Measurements from ENCODE around the gene BPHL.
"Not testable (repeated sequence)": the region's sequence is repeated elsewhere in the genome, so short reads cannot be mapped to it uniquely, and the experiment has no call there.

BPHL gene

DNA sequence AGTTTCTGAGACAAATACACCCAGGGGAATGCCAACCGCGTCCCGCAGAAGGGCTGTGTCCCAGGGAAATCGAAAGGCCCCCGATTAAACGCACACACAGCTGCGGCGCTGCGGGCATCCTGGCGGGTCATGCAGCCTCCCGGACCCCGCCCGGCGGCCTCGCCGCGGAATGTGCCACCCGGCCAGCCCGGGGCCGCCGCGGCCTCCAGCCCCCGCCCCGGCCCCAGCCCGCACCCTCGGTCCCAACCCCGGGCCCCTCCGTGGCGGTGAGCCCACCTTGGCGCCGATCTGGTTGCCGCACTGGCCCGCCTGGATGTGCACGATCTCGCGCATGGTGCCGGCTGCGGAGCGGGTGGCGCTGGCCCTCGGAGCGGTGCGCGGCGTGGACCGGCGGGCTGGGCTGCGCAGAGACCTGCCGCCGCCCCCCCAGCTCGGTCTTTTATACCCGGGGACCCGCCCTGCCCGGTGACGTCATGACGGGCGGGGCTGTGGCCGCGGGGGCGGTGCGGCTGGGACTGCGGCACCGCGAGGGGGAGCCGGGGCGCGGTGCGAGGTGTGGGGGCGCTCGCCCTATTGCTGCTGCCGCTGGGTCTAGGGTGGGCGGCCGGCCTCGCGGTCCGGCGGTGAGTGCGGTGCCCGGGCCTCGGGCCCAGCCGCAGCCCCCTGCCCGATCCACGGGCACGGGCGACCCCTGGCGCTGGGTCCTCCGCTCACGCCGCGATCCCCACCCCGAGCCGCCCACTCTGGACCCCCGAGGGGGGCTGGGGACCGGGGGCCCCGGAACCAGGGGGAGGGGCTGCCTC is 38.8 kb downstream of the BPHL start, which contains the start of gene TUBB2A:
TUBB2A (minus strand) TSS at position 414 of the 803 bp plus-strand sequence; CDS start at position 333, 81 bp downstream.
- no peak for DNase-seq

DNA sequence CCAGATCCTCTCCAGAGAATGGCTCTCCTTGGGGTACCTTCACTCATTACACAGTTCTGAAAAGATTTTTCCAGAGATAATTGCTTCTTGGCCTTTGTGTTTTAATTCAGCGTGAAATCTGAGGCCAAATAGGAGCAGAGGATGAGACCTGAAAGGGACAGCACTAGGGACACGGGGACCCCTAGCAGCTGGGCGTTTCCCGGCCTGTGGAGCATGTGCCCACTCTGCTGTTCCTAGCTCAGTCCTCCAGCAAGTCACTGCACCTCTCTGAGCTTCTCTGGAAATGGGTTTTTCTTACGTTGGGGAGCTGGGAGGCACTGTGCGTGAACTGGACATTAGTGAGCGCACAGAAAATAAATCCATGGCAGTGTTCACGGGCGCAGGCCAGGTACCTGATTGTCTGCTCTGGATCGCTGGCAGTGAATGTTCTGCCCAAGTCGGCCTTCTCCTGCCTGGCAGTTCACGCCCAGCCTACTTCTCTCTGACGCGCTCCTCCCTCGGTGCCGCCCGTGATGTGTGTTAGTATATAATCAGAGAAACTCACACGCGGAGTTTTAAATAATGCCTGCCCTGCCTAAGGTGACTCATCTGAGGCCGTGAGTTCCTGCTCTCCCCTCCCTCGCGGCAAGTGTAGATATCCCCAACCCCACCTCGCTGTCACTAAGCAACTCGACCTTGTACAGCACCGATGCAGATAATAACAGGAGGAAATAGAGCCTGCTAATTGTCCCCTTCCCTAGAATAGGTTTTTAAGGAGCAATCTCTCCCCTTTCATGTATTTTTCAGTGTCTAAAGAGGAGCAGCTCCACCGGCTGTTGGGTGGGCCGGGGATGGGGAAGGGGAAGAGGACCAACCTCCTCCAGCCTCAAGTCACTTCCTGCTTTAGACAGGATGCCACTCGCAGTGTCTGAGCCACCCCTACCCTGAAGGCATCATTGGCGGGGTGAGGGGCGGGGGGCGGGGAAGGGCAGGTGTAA is 41.6 kb downstream of the BPHL start:
- DNase-seq = no peak

- no peak for DNase-seq
Measured at GRCh38 chr6:3162067-3162497, 43.6 kb downstream of the BPHL start.

- no peak for DNase-seq
Measured at GRCh38 chr6:3162565-3163247, 44.2 kb downstream of the BPHL start.

DNA sequence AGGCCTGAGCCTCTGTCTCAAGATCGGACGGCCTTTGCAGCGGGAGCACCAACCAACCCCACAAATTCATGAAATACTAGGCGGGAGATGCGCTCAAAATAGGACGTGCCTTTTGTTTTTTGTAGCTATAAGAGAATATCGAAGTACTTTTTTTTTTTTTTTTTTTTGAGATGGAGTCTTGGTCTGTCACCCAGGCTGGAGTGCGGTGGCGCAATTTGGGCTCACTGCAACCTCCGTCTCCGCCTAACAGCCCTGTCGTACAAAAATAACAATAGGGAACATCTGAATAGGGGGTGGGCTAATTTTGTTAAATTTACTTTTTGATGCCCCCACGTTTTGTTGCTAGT is 44.7 kb downstream of the BPHL start:
- no peak for DNase-seq

GRCh38 chr6:3164388-3164787 is 45.9 kb downstream of the BPHL start:
- no peak for DNase-seq

DNA sequence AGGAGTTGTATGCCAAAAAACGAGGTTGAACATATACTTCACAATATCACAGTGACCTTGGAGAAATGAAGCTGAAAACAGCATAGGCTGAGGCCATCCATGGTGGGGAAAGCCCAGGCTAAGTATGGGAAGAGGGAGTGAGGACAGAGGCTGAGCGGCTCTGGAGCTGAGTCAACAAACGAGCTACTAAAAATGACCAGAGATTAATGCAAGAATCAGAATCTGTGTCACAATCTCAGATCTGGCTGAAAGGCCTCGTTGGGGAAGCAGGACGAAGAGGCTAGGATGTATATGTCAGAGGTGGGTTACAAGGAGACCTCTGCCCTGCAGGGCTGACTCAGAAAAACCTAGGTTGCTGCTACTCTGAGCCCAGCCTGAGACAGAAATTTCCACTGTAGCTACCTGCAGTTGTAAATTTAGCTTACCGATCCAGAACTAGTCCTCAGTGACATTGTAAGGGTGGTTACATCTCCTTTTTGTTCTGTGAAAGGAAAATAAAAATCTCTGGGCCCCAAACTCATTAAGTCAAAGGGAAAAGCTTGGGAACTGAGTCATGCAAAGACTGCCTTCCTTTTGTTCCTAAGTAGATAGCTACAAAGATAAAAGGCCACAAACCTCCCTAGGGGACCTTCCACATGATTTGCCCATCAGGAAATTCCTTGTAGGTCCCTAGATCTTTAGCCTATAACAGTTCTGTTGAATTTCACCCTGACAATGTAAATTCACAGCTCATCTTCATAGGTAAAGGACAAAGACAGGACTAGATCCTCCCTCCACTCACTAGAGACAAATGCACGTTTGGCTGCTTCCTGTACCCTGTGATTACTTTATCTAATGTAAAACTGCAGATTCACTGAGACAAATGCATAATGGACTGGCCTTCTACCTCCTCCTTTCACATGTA is 47.4 kb downstream of the BPHL start:
- no peak for DNase-seq

- not testable (repeated sequence) for DNase-seq
Measured at GRCh38 chr6:3166535-3167225, 48.2 kb downstream of the BPHL start.

- DNase-seq = not testable (repeated sequence)
Measured at GRCh38 chr6:3168046-3168445, 49.5 kb downstream of the BPHL start.

DNA sequence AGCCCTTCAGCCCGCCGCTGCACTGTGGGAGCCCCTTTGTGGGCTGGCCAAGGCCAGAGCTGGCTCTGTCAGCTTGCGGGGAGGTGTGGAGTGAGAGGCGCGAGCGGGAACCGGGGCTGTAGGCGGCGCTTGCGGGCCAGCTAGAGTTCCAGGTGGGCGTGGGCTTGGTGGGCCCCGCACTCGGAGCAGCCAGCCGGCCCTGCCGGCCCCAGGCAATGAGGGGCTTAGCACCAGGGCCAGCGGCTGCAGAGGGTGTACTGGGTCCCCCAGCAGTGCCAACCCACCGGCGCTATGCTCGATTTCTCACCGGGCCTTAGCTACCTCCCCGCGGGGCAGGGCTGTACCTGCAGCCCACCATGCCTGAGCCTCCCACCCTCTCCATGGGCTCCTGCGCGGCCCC is 52.2 kb downstream of the BPHL start:
- DNase-seq = not testable (repeated sequence)

DNA sequence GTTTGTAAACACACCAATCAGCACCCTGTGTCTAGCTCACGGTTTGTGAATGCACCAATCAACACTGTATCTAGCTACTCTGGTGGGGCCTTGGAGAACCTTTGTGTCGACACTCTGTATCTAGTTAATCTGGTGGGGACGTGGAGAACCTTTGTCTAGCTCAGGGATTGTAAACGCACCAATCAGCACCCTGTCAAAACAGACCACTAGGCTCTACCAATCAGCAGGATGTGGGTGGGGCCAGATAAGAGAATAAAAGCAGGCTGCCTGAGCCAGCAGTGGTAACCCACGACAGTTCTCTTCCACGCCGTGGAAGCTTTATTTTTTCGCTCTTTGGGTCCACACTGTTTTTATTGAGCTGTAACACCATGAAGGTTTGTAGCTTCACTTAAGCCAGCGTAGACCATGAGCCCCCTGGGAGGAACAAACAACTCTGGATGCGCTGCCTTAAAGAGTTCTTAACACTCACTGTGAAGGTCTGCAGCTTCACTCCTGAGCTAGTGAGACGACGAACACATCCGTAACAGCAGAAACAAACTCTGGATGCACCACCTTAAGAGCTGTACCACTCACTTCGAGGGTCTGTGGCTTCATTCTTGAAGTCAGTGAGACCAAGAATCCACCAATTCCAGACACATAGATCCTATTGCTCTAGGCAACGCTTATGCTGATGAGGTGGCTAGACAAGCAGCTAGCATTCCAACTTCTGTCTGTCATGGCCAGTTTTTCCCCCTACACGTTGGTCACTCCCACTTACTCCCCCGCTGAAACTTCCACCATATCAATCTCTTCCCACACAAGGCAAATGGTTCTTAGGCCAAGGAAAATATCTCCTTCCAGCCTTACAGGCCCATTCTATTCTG is 53.0 kb downstream of the BPHL start:
- not testable (repeated sequence) for DNase-seq

GRCh38 chr6:3172789-3173188 is 54.3 kb downstream of the BPHL start:
- DNase-seq = not testable (repeated sequence)

GRCh38 chr6:3173636-3174089 is 55.2 kb downstream of the BPHL start:
- not testable (repeated sequence) for DNase-seq

DNA sequence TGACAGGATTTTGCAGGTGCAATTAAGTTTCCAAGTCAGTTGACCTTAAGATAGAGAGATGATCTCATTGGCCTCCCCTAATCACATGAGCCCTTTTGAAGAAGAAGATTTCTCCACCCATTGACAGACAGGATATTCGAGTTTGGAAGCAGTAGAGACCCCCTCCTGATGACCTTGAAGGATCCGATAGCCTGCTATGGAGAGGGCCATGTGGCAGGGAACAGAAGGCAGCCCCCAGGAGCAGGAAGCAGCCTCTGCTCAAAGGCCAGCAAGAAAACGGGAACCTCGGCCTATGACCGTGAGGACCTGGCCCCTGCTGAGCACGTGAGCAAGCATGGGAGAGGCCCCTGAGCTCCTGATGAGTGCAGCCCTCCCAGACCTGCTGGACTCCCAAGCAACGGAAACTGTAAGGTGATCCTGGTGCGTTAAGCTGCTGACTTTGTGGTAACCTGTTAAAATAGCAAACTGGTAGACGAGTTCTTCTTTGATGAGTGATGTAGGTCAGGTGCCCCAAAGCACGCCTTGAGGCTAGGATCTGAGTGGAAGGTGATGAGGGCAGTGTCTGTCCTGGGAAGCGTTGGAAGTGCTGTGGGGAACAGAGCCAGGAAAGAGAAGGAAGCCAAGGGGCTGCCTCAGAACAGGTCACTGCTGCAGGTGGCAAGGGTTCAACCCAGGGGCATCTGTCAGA is 57.3 kb downstream of the BPHL start:
- no peak for DNase-seq

- DNase-seq = no peak
Measured at GRCh38 chr6:3176562-3177355, 58.2 kb downstream of the BPHL start.

DNA sequence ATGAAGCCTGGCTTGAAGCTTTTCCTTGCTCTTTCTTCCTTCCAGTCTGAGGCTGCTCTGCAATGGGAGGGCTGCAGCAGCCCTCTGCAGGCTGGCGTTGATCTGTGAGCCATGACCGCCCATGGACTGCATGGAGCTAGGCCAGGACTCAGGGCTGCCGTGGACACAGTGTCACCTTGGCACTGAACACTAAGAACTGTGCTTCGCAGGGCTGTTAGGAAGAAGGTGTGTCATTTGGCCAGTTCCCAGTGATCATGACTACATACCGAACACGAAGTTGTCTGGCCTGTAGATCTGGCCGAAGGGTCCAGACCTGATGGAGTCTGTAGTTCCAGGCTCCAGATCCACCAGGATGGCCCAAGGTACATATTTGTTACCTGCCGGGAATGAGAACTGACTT is 60.2 kb downstream of the BPHL start:
- DNase-seq = not testable (repeated sequence)

DNA sequence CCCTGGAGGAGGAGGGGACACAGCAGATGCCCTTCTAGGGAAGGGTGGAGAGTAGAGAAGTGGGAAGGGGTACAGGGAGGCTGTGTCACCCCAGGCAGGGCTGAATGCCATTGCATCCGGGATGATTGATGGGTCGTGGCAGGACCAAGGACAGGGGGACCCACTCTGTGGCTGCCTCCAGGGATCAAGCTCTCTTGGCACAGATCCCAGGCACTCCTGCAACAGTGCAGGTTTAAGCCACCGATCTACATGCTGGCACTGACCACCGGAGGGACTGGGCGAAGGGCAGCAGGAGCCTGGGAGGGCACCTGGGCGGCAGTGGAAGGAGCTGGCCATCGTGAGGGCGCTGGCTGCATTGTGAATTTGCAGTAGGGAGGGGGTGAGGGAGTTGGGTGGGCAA is 61.4 kb downstream of the BPHL start:
- DNase-seq = not testable (repeated sequence)

- DNase-seq = no peak
Measured at GRCh38 chr6:3181105-3181504, 62.6 kb downstream of the BPHL start.

DNA sequence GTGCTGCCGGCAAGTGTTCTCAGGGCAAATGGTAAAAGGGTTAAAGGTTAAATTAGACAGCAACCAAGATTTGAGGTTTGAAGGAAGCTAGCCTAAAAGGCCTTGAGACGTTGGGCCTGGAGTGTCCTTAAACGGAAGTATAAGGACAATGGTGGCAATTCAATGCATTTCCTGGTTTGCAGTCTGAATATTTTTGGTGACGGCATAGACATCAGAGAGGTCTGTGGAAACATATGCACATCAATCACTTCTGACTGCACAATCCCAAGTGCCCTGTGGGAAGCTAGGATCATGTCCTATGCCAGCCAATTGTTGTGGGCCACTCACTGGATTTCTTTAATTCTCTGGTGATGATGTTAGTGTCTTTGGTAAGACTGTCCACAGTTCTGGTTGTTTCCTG is 64.6 kb downstream of the BPHL start:
- DNase-seq = no peak
